ENCODE measurements around the gene GNA12.

The GNA12 gene

DNA sequence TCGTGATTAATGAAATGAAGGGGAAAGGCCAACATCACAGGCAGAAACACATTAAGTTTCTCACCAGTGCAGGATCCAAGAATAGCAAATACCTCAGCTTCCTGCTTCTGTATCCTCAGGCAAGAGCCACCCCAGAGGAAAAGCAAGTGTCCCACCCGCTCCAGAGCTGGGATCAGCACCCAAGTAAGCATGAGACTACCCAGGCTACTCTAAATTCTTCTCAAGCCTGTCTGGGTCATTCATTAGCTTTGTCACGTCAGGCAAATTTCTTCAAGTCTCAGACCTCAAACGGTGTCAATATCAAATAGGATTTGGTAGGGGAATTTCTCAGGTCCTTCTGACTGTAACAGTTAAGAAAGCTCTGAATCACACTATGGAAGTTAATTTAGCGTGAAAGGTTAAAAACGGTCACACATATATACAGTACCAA lies 59.0 kb downstream of the GNA12 start:
- no peak for DNase-seq (ENCODE audit: low read depth in 3 of 3, low spot score in 1 of 3)

DNA sequence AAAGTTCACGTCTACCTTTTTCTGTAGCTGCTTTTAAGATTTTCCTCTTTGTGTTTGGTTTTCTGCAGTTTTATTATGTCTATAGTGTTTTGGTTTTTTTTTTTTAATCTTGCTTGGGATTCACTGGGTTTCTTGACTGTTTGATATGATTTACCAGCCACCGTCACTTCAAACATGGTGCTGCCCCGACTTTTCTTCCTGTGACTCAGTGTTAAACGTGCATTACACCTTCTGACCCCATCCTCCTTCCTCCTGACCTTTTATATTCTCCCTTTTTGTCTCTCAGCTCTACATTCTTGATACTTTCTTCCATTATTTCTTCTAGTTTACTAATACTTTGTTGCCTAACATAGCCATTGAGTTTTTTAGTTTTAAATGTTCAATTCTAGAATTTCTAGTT lies 61.5 kb downstream of the GNA12 start:
- DNase-seq (ENCODE audit: low read depth in 3 of 3, low spot score in 1 of 3), result no peak

DNA sequence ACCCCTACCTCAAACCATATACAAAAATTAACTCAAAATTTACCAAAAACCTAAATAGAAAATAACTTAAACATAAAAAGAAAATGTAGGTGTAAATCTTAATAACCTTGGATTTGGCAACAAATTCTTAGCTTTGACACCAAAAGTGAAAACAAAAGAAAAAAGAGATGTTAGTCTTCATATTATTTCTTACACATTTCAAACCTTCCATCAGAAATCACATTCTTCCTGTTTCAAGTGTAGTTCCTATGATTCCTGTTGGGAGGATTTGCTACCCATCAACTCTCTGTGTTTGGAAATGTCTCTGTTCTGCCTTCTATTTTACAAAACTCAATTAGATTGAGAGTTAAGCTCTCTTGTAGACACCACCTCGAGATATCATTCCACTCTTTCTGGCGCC lies 62.0 kb downstream of the GNA12 start:
- no peak for DNase-seq (ENCODE audit: low read depth in 3 of 3, low spot score in 1 of 3)

DNA sequence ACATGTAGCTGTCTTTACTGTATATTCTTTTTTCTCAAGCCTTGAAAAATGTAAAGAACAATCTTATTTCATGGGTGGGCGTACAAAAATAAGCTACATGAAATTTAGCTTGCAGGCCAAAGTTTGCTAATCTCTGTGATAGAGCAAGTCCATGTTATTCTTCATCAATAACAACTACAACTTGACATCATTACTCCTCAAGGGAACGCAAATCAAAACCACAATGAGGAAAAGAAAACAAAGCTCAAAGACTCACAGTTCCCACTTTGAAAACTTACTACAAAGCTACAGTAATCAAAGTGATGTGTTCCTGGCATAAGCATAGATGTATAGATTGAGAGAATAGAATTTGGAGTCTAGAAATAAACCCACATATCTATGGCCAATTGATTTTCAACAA lies 62.5 kb downstream of the GNA12 start:
- DNase-seq (ENCODE audit: low read depth in 3 of 3, low spot score in 1 of 3), result no peak

DNA sequence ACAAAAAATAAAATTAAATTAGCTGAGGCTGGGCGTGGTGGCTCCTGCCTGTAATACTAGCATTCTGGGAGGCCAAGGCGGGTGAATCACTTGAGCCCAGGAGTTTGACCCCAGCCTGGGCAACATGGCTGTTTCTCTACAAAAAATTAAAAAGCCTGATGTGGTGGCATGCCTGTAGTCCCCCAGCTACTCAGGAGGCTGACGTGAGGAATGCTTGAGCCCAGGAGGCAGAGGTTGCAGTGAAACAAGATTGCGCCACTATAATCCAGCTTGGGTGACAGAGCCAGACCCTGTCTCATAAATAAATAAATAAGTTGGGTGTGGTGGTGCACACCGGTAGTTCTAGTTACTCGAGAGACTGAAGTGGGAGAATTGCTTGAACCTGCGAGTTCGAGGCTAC lies 65.1 kb downstream of the GNA12 start:
- DNase-seq (ENCODE audit: low read depth in 3 of 3, low spot score in 1 of 3), result no peak

DNA sequence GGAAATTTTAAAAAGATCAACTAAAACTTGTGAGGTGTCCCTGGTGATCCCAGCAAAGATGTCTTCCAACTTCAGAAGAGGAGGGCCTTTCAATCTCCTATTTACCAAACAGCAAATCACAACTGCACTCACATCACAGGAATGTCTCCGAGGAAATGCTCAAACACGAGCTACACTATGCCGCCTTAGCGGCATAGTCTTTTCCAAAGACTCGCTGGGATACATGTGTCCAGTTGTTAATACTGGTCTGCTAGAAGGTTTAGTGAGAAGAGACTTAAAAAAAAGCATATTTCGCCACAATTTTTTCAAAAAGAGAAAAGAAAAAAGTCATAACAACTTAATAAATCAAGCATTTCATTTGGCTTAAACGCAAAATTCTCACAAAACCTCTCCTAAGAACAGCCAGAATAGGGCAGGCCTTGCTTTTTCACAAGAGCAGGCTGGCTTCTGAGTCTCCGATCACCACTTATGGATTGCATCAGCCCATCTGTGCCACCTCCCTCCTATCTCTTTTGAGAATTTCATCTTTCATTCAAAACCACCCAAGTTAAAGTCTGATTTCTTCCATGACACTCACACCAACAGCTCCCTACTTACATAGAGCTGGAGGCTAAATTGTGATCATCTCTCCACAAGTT lies 66.1 kb downstream of the GNA12 start:
- DNase-seq (ENCODE audit: low read depth in 3 of 3, low spot score in 1 of 3), result no peak

DNA sequence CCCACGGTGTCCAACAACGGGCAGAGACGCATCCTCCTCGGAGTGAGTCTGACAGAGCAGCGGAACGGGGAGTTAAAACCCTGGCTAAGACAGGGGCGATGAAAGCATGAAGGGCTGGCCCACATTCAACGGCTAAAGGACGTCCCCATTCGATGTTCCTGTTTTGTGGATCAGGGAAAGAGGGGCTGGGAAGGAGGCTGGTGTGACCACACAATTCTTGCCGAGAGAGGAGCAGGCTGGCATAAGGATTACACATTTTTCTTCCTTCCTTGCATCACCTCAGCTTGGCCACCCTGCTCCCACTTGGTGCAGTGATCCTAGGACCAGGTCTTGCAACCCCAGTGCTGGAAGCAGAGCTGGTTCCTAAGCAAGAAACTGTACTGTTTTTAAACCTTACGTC lies 67.7 kb downstream of the GNA12 start:
- no peak for DNase-seq (ENCODE audit: low read depth in 3 of 3, low spot score in 1 of 3)

DNA sequence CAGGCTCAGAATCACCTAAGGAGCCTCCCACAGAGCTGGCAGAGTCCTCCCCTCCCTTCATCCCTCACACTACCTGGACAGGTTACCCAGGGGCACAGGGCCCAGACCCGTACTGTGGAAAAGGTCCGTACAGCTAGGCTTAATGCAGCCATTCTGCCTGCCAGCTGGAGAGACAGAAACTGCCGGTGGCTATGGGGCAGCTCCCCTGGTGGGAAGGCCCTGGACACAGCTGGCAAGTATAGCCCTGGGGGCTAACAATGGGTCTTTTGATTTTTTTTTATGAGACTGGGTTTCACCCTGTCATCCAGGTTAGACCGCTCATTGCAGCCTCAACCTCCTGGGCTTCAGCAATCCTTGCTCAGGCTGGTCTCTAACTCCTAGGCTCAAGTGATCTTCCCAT lies 68.3 kb downstream of the GNA12 start:
- no peak for DNase-seq (ENCODE audit: low read depth in 3 of 3, low spot score in 1 of 3)

DNA sequence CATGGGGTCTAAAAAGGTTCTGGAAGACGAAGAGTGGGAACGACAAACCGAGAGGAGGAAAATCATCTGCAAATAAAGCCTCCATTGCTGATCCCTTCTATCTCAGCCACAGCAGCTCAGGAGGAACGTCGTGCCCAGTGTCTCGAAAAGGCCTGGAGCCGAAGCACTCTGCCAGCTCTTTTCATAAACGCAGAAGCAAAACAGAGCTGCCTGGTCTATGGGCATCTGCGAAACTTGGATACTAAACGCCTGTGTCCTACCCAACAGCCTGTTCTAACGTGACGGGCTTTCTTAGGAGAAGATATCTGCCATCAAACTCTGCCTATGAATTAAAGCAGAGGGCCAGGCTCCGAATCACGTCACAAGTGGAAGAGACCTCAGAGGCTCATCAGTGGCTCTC lies 68.7 kb downstream of the GNA12 start:
- no peak for DNase-seq (ENCODE audit: low read depth in 3 of 3, low spot score in 1 of 3)

DNA sequence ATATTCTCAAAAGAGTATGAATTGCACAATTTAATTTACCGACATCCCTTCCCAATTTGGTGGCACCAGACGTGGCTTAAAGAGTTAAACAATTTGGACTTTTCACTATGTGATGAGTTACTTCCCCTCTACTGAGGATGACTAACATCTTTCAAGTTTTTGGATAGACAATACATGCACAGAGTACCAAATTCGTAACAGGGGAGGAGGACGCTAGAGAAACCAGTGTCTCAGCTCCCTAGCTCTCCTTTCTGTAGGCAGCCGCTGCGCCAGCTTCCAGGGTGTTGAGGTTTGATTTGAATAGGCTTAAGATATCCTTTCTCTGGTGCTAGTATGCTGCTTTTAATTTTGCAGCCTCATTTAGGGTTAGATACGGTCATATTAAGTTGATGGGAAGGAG lies 69.2 kb downstream of the GNA12 start:
- DNase-seq (ENCODE audit: low read depth in 3 of 3, low spot score in 1 of 3), result no peak

DNA sequence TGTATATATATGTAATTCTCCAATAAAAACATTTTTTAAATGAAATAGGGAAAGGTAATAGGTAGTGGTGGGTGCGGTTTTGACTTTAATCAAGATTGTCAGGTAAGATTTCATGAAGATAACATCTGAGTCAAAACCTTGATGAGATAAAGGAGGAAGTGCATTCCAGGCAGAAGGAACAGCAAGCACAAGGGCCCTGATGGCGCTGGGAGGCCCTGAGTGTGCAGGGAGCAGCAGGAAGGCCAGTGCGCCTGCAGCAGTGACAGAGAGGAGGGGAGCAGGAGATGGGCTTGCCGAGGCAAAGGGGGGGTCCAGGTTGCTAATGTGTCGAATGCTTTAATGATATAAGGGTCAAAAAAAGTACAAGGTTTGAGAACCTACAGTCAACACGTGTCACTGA lies 69.8 kb downstream of the GNA12 start:
- DNase-seq (ENCODE audit: low read depth in 3 of 3, low spot score in 1 of 3), result no peak

DNA sequence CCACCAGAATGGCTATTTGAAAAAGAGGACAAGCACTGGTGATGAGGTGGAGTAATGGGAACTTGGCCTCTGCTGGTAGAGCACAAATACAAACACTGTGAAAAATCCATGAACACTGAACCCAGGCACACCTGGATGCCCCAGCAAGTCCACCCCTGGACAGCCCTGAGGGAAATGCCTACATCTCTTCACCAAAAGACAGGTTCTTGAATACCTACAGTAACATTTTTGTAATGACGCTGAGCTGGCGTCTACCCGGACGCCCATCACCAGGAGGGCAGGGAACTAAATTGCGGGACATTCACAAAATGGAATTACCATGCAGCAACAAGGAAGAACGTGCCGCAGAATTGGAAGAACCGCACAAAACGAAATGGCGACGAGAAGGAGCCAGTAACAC lies 70.5 kb downstream of the GNA12 start:
- no peak for DNase-seq (ENCODE audit: low read depth in 3 of 3, low spot score in 1 of 3)

DNA sequence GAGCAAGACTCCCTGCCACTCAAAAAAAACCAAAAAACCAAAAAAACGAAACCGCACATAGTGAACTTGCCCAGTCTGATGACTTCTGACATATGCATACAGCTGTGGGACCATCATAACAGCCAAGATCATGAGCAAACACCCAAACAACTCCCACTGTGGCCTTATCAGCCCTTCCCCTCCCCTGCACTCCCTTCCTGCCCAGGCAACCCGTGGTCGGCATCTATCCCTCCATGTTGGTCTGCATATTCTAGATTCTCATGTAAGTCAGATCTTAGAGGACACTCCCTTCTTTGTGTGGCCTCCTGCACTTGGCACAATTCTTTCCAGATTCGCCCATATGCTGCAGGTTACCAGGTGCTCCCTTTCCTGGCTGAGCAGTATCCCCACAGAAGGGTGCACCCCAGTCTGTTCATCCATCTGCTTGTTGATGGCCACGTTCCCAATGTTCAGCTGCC lies 72.8 kb downstream of the GNA12 start:
- no peak for DNase-seq (ENCODE audit: low read depth in 3 of 3, low spot score in 1 of 3)

DNA sequence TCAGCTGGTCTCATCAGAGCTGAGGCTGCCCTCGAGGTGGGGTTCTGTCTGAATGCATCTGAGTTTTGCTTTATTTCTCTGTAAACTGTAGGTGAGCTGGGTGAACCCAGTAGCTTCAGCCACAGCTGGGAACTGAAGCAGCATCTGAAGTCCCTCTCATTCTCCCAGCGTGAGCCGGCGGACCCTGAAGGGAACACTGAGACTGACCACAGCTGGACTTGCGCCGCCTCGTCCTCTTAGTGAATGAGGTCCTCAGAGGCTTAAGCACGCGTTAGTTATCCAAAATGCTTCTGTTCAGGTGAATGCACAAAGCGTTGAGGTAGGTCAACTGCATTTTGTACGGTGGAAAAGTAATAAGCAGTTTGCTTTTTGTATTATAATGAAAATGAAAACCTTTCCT lies 79.5 kb downstream of the GNA12 start:
- no peak for DNase-seq (ENCODE audit: low read depth in 3 of 3, low spot score in 1 of 3)

DNA sequence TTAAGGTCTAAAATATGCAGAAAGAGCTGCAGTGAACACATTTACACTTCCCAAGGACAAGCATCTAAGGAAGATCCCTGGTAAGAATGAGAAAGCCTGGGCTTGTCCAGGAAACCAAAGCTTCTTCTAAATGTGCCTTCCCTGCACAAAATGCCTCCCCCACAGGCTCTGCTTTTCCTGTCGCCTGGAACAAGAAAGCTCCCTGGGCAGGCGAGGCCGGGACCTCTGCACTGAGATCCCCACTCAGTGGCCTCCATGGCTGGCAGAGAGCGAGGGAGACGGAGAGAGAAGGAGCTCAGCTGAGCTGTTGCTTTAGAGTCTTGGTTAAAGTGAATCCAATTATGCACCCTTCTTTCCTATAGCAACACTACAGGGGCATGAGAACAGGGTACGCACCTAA lies 80.5 kb downstream of the GNA12 start:
- no peak for DNase-seq (ENCODE audit: low read depth in 3 of 3, low spot score in 1 of 3)

DNA sequence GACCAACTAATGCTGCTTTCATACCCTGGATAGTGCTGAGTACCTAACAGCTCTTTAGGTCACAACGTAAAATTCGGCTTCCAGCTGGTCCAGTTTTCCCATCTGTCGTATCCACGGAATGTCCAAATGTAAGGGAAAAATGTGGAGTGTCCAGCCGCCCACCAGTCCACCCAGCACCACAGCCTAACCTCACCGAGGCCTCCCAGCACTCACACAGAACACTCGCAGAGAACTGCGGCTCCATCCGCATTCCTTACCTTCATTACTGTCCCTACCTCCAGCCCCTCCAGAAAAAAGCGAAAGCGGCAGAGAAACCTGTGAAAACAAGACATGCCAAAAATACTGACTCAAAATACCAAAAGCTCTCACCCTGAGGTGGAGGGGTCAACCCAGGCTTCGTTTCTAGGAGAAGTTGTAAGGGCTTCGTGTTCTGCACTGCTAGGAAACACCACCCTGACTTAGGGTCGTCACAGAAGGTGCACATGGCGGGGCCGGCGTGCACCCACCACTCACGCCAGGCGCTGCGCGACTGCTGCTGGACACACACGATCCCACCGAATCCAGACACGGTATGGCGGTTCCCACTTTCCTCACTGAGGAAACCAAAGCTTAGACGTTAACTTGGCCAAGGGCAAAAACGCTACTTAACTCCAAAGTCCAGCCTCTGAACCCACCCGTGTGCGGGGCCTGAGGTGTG lies 82.2 kb downstream of the GNA12 start:
- DNase-seq (ENCODE audit: low read depth in 3 of 3, low spot score in 1 of 3), result no peak

DNA sequence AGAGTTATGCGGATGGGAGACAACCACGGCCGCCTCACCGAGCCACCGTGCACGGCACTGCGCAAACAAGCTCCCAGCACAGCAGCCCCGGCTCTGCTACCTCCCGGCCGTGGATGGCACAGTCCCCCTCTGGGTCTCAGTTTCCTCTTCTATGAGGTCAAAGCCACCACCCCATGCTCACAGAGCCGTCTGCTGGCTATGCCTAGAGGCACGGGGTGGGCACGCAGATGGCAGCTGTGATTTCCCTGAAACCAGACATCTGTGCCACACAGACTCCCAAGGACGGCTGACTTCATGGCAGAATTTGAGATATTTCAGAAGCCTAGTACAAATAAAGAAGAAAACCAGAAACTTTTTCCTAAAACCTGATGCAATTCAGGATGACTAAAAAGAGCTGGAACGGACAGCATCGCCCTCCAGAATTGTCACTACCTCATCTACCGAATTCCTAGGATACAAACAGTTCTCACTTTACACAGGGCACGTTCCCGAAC lies 82.9 kb downstream of the GNA12 start:
- DNase-seq (ENCODE audit: low read depth in 3 of 3, low spot score in 1 of 3), result no peak

DNA sequence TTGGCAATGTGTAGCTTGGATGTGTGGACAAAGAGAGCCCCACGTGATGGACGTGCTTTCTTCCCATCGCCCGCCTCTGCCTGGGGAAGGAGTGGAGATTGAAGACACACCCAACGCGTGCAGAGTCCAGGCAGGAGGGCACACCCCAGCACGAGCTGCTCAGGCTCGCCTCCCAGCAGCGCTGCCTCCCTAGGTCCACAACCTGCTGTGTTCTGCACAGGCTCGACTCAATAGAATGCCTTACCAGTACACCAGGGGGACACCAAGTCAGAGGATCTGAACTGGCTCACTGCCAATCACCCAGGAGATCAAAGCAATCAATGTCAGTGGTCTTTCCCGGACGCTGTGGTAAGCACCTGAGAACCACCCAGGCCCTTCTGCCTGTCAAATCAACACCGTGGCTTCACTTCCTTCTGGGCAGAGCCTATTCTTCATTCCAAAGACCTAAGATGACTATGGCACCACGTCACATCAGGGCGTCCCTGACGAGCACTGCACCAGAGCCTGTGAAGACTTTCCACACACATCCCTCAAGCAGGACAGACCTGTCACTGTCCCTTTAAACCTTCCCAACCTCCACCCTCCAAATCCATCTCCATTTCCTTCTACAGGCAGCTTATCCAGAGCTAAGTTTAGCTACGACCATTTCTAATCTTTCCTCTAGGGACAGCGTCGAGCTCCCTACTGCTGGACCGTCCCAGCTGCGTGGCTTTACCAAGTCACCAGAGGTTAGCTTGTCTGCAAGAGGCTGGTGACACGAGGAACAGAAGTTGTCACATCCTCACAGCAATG lies 83.8 kb downstream of the GNA12 start:
- no peak for DNase-seq (ENCODE audit: low read depth in 3 of 3, low spot score in 1 of 3)

DNA sequence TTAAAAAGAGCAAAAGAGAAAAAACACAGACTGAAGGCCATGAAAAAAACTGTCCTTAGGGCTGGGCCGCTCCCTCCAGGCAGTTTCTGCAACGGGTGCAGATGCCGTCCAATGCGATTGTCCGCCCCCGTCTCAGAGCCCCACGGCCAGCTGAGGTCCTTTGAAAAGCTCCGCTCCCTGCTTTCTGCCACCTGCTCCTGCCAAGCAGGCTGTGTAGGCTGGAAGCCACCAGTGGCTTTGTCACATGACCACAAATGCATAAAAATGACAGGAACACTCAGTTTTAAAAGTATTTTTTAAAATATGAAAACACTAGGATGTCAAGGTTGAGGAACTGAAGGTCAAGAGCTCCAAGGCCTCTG lies 84.4 kb downstream of the GNA12 start:
- no peak for DNase-seq (ENCODE audit: low read depth in 3 of 3, low spot score in 1 of 3)

DNA sequence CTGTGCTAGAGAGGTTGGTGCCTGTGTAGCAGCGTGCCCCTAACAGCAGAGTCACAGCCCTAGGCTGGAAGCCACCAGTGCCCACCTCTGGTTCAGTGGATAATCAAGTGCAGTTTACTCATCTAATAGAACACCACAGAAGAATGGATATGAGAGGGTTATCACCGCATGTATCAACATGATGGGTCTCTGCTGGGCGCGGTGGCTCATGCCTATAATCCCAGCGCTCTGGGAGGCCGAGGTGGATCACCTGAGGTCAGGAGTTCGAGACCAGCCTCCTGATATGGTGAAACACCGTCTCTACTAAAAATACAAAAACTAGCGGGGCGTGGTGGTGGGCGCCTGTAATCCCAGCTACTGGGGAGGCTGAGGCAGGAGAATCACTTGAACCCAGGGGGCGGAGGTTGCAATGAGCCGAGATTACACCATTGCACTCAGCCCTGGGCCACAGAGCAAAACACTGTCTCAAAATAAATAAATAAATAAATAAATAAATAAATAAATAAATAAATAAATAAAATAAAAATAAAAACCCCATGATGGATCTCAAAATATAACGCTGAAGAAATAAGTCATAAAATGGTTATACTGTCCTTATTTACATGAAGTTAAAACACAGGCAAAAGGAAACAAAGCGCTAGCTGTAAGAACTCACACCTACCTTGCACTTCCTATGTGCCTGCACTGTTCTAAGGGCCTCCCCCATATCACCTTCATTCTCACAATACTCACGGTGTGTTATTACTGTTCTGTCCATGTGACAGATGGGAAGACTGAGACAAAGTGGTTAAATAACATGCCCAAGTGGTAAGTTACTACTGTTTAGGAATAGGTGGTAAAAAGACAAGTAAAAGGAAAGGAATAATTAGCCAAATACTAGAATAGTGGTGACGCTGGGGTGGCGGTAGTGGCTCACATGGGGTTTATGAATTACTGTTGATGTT lies 85.2 kb downstream of the GNA12 start:
- no peak for DNase-seq (ENCODE audit: low read depth in 3 of 3, low spot score in 1 of 3)

Measured in stimulated activated CD4-positive, alpha-beta T cell treated with anti-CD3 and anti-CD28 coated beads, TNF-alpha, amount 100 ng/mL, for 1 hour (primary cell).